AG09319 (cell line): Measurements from ENCODE around the gene RNF144A.

ENCODE experiments used
- DNase-seq: peaks from one replicate; pipeline ENCODE4 v3.0.0-alpha.2; 2010; ENCODE audit warnings: low read depth; ENCODE audit errors: extremely low read depth
- CTCF ChIP-seq: IDR thresholded peaks from 2 replicates; pipeline ENCODE4 v1.5.1; 2011; ENCODE audit warnings: low read depth, mild to moderate bottlenecking, inconsistent platforms, low read length, moderate library complexity

RNF144A gene

DNA sequence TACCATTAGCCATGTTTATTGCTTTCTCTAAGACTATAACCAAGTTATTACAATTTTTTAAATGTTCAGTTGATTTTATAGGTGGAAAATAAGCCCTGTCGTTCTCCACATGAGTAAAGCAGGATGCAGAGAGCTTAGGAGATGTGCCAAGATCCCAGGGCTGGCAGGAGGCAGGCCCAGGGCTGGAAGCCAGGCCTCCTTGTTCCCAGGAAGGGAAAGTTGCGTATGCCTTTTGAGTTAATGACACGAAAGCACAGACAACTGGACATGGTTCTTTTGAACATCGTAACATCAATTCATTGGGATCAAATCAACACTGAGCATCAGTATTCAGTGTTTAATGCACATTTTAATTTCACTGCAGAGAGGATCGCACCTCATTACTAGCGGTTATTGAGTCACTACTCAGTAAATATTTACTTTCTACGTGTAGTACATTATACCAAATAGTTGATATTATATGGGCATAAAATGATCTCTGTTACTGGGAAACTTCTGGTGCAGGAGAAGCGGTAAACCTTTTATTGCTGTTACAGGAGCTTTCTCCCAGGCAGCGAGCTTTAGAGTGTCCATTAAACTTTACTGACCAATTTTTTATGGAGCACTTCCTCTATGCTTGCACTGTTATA is 60.0 kb downstream of the RNF144A start:
- no peak for TF ChIP-seq CTCF
- DNase-seq = no peak

- no peak for DNase-seq
- no peak for TF ChIP-seq CTCF
These were observed 60.6 kb downstream of the RNF144A start for GRCh38 chr2:6977786-6978185.

DNA sequence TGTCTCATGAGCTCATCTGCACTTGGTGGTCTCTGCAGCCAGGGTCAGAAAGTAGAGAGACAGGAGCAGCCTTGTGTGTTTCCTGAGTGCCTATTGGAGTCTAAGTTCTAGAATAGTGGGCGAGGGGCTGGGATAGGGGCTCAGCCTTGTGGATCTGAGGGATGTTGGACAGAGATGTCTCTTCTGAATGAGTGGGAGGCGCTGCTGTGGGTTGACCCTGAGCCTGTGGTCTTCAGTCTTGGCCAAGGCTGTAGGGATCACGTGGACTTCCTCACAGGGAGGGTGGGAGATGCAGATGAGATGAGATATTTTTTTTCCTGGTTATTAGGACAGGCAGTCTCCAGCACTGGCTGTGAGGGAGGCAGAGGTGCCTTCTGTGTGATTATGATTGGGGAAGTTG is 61.8 kb downstream of the RNF144A start:
- TF ChIP-seq CTCF = no peak
- DNase-seq = no peak

GRCh38 chr2:6982449-6982848 is 65.2 kb downstream of the RNF144A start:
- no peak for TF ChIP-seq CTCF
- no peak for DNase-seq

GRCh38 chr2:6982934-6983589 is 65.8 kb downstream of the RNF144A start:
- TF ChIP-seq CTCF = no peak
- no peak for DNase-seq

DNA sequence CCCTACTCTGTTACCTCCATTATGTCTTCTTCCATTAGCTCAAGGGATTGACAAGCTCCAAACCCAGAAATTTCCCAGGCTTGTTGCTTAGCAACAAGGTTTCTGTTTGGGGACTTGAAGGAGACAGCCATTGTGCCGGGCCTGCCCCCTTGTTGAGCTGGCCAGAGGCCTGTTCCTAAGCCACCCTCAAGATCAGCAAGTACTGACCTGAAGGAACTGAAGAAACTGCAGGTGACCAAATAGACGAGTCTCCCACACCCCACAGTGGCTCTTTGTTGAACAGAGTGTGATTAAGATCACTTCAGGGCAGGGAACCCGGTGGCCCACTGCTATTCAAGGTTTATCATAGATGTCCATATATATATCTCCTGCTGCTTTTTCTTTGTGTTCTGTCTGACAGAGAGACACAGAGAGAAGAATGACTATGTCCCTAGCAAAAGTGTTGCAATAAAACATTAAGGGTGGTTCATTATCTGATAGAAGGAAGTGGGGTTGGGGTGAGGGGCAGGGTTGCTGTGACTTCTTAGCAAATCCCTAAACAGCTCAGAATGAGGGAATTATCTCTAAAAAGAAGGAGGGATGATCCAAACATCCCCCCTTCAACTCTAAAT is 69.2 kb downstream of the RNF144A start:
- TF ChIP-seq CTCF = no peak
- no peak for DNase-seq

DNA sequence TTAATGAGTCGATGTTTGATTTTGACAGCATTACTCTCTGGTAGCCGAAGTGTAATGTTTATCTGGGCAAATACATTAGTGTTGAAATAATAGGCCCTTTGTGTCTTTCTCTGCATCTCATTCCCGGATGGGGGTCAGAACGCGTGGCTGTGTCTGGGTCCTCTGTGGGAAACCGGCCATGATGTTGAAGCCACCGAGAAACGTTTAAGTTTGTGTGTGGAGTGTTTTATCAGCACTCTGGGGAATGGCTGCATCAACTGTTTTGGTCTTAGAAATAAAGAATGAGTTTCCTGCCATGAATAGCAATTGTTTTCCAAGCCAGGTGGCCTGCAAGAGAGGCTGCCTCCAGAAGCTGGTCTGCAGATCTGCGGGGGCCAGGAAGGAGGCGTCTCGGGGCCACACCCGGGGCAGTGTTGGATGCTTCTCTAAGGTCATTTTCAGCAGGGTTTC is 69.7 kb downstream of the RNF144A start:
- DNase-seq = no peak
- no peak for TF ChIP-seq CTCF
